ENCODE data around the gene PPP1R3C.

Gene PPP1R3C

DNA sequence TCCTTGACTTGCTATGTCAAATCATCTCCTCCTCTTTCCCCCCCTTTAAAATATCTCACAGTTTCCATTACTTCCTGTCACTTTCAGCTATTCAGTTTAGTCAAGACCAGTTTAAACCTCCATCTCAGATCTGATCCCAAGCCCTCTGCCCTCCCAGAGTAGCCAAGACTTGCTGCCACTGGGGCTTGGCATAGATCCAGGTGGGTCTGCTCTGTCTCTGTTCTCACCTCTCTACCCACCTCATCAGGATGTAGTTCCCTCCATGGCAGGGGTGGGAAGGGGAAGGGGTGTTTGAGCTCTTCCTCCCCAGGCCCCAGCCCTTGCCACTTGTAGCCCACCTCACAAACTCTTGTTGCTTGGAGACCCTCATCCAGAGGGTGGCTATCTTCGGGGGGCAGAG lies 22.0 kb downstream of the PPP1R3C start:
- DNase-seq (ENCODE audit: low read depth) = no peak
- H3K4me3 ChIP-seq (ENCODE audit: low read depth, low read length) = no peak overlapping the region
- no peak for TF ChIP-seq CTCF (IDR thresholded peaks at IDR 0.05; ENCODE audit: low read depth, low read length, missing control alignments)

- TF ChIP-seq CTCF (IDR thresholded peaks at IDR 0.05; ENCODE audit: low read depth, low read length, missing control alignments) = no peak
- H3K4me3 ChIP-seq (ENCODE audit: low read depth, low read length) = no peak overlapping the region
- DNase-seq (ENCODE audit: low read depth) = no peak
These were observed 22.4 kb downstream of the PPP1R3C start for GRCh38 chr10:91610444-91610843.

DNA sequence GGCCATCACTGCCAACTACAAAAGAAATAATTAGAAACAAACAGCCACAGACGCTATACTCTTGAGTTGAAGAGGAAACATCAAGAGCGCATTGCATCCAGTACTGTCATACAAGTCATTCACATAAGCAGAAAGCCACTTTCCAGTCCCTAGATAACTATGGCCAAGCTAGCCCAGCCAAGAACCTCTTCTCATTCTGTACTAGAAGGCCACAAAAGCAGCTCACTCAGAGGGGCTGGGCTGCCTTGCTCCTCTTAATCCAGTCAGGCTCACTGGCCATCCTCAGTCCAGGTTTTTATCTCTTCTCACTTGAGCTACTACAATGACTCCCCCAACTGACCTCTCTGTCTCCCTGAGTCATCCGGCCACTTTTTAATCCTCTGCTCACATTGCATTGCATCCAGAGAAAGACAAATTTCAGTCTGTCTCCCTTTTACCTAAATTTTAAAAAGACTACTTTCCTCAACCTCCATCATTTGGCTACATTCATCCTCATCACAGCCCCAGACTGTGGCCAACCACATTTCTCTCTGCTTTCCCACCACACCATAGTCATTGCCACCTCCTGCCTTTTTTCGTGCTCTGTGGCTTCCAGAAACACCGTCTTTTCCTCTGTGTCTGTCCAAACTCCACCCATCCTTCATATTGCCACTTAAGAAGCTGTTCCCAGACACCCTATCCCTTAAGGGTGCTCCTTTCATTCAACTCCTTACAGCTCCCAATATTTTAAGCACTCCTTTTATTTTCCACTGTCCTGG lies 25.0 kb downstream of the PPP1R3C start:
- TF ChIP-seq CTCF (IDR thresholded peaks at IDR 0.05; ENCODE audit: low read depth, low read length, missing control alignments) = no peak
- DNase-seq (ENCODE audit: low read depth) = no peak
- no peak overlapping the region for H3K4me3 ChIP-seq (ENCODE audit: low read depth, low read length)

GRCh38 chr10:91605968-91606367 lies 26.9 kb downstream of the PPP1R3C start:
- H3K4me3 ChIP-seq (ENCODE audit: low read depth, low read length) = no peak overlapping the region
- no peak for TF ChIP-seq CTCF (IDR thresholded peaks at IDR 0.05; ENCODE audit: low read depth, low read length, missing control alignments)
- DNase-seq (ENCODE audit: low read depth) = no peak

DNA sequence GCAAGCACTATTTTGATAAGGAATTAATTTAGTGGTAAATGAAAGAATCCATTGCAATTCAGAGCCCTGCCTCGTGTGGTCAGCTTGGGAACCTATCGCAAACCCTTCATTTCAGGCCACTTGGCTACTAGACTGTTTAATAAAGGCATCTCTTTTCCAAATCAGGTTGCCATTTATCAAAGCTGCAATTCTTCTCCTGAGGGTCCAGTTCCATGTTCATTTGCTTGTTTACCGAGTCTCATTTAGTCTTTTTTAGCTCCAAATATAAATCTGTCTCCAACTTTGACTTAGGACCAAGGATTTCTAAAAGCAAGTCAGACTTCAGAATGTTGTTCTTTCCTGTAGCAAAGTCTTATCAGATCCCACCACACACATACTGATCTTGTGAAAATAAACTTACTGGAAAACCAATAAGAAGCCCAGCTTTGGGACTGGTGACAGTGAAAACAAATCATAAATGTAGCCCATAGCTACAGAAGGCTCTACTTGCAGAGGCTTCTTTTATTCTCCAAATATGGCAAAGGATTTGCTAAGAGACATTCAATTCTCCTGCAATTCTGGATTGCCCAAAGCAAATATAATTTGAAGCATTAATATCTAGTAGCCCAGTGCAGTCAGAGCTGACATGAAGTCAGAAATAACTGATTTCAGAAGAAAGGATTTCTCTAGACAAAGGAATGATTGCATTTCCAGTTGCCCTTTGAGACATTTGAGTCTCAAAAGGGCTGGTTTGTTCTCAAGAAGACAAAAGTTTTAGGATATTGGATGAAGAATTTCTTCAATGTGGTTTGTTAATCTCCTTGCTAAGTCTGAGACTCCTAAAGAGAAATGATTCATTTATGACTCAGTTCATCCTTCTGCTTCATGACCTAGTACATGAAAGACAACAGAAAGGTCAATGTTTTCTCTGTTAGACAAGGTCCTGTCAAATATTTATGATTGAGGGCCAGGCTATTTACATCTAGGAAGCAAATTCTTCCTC lies 28.0 kb downstream of the PPP1R3C start:
- TF ChIP-seq CTCF (IDR thresholded peaks at IDR 0.05; ENCODE audit: low read depth, low read length, missing control alignments) = no peak
- no peak overlapping the region for H3K4me3 ChIP-seq (ENCODE audit: low read depth, low read length)

DNA sequence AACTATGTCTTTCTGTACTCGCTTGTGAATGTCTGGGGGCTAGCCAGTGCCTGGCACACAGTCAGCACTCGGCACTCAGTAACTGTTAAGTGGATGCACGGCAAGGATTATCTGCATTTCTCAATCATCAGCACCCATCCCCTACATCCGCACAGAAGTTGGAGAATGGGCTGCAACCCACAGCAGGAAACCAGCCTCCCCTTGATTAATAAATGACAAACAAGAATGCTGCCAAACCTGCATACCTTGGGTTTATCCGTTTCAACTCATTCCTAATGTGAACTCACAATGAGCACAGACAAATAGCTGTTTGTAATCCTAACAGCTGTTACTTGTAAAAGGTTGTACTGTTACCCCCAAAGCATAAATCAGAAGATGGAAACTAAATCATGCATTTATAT lies 28.9 kb downstream of the PPP1R3C start:
- H3K4me3 ChIP-seq (ENCODE audit: low read depth, low read length) = no peak overlapping the region
- TF ChIP-seq CTCF (IDR thresholded peaks at IDR 0.05; ENCODE audit: low read depth, low read length, missing control alignments) = no peak
- no peak for DNase-seq (ENCODE audit: low read depth)

More for the DNA sequence above, 28.0 kb downstream of the PPP1R3C start:
- DNase-seq (ENCODE audit: low read depth) = no peak
